Activated CD4-positive, alpha-beta memory T cell treated with anti-CD3 and anti-CD28 coated beads, Interleukin-2, amount 10 ng/mL, durations not matched to agents 7 days and 5 days (primary cell): ENCODE results near the gene IL17B. TPM values are rescaled to one million over a fixed set of nuclear protein-coding genes. Genes with fewer than 3 reads are reported as not detected.
"Not testable (repeated sequence)": the region's sequence is repeated elsewhere in the genome, so short reads cannot be mapped to it uniquely, and the experiment has no call there.

Experiments
- CTCF ChIA-PET: fragments of 350-600 bp; sonication (Branson Sonifier 250); formaldehyde crosslinking; loops from one replicate; lab custom pipeline; 2021; ENCODE audit warnings: antibody characterized with exemption, inconsistent platforms; lab: Charles Lee
- POLR2A ChIA-PET: fragments of 350-600 bp; sonication (Branson Sonifier 250); formaldehyde crosslinking; loops from one replicate; lab custom pipeline; 2021; ENCODE audit warnings: antibody characterized with exemption; lab: Charles Lee
- DNase-seq: peaks from one replicate; pipeline ENCODE4 v3.0.0-alpha.2; 2020
- H3K27ac Mint-ChIP-seq: one replicate; pipeline ENCODE4 v1.8.0; 2021; ENCODE audit warnings: mild to moderate bottlenecking, mixed read lengths
- H3K27me3 Mint-ChIP-seq: one replicate; pipeline ENCODE4 v1.8.0; 2021; ENCODE audit warnings: mixed read lengths
- H3K36me3 Mint-ChIP-seq: one replicate; pipeline ENCODE4 v1.8.0; 2021; ENCODE audit warnings: low read depth, mixed read lengths
- H3K4me1 Mint-ChIP-seq: one replicate; pipeline ENCODE4 v1.8.0; 2021; ENCODE audit warnings: mixed read lengths
- H3K4me3 Mint-ChIP-seq: one replicate; pipeline ENCODE4 v1.8.0; 2021; ENCODE audit warnings: mild to moderate bottlenecking, mixed read lengths
- H3K9me3 Mint-ChIP-seq: one replicate; pipeline ENCODE4 v1.8.0; 2021; ENCODE audit warnings: mixed read lengths
- total RNA-seq, 2 experiments: library from RNA; stranded (reverse); gene quantifications; one replicate each; pipeline ENCODE4 v1.2.3, GENCODE V29; 2021

Gene IL17B
- total RNA-seq, 2 experiments from 2014 or later = not detected

DNA sequence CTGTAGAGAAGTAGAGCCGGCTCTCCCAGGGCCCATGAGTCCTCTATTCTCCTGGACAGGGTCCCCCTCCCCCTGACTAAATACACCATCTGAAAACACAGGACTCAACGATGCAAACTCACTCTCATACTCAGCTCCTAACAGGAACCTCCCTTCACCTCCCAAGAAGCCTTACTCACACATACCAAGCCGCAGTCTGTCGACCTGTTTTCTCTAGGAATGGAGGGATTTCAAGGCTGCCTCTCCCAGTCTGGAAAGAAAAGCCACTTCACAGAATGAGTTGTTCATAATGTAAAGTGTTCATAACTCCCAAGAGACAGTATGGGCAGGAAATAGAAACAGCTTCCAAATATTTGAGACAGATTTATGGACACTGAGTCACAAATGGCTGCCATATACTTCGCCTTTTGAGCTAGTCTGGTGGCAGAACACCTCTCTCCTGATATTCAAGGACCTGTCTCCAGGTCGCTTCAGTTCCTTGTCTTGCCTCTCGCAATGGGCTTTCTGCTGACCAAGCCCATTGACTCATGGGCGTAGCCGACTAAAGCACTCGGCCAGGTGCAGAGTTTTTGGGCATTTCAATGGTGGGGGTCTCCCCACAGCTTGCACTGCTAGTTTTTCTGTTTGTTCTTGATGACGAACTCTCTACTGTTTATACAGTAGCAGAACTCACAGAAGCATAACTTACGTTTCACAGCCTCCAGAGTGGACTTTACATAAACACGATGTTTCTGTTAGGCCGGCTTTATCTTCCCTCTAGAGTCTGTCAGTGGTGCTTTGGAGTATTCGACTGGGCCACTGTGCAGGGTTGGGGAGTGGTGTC is 25.0 kb upstream of the IL17B start:
- H3K27ac Mint-ChIP-seq = no peak overlapping the region

DNA sequence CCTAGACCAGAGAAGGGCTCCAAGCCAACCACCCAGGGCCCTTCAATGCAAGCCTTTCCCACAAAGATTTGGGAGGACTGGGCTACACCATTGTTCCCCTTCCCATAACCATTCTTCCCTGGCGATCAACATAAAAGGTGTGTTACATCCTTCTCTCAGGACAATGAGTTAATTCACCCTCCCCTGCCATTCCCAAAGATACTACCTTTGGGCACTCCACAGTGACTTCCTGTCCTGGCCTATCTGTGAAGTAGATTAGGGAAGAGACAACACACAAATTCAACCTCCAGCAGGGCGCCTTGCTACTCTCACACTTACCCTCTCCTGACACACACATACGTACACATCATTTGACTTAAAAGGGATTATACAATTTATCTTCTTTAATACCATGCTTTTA is 23.2 kb upstream of the IL17B start:
- Mint-ChIP-seq H3K4me3 (no peak overlapping the region), H3K9me3 (no peaks in the 10 kb centered on the region), H3K4me1 (no peaks in the 10 kb centered on the region), H3K27me3 (peaks cover 7% of the 10 kb centered on the region), H3K36me3 (no peaks in the 10 kb centered on the region), H3K27ac (no peak overlapping the region)
- ChIA-PET POLR2A (no interaction called here), CTCF (no interaction called here)
- no peak for DNase-seq

More for the DNA sequence above, 25.0 kb upstream of the IL17B start:
- no peaks in the 10 kb centered on the region for H3K36me3 Mint-ChIP-seq
- ChIA-PET CTCF (no interaction called here), POLR2A (no interaction called here)
- H3K27me3 Mint-ChIP-seq = peaks cover 7% of the 10 kb centered on the region
- DNase-seq = no peak
- H3K4me3 Mint-ChIP-seq = no peak overlapping the region
- no peaks in the 10 kb centered on the region for H3K9me3 Mint-ChIP-seq
- no peaks in the 10 kb centered on the region for H3K4me1 Mint-ChIP-seq

DNA sequence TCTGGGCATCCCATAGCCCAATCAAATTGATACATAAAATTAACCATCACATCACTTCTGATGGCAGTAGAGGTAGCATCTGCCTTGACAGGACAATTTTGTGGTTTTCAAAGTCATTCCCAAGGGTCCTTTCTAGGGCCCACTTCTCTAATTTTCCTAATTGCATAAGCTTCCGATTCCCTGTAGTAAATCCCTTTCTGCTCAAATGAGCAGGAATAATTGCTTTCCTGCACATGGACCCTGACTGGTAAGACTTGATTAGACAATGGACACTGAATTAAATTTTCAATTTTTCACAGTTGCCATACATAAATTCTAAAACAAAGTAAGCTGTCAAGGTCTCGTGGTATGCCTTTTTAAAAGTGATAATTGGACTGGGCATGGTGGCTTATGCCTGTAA is 22.0 kb upstream of the IL17B start:
- ChIA-PET CTCF (no interaction called here), POLR2A (no interaction called here)
- Mint-ChIP-seq H3K9me3 (no peaks in the 10 kb centered on the region), H3K4me3 (no peak overlapping the region), H3K36me3 (no peaks in the 10 kb centered on the region), H3K4me1 (no peaks in the 10 kb centered on the region), H3K27me3 (peaks cover 10% of the 10 kb centered on the region), H3K27ac (no peak overlapping the region)
- no peak for DNase-seq

DNA sequence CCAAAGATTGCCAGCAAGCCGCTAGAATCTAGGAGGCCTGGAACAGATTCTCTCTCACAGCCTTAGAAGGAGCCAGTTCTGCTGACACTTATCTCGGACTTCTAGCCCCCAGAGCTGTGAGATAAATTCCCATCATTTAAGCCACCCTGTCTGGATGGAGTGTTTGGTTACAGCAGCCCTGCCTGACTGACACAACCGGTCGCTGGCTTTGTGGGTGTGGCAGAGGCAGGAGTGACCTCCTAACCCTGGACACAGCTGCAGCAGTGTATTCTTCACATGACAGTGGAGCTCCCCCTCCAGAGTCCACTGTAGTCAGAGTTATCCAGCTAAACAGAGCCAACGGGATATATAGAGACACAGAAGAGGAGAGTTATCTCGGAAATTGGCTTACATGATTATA is 21.2 kb upstream of the IL17B start:
- POLR2A ChIA-PET = no interaction called here
- no peak overlapping the region for H3K27ac Mint-ChIP-seq

DNA sequence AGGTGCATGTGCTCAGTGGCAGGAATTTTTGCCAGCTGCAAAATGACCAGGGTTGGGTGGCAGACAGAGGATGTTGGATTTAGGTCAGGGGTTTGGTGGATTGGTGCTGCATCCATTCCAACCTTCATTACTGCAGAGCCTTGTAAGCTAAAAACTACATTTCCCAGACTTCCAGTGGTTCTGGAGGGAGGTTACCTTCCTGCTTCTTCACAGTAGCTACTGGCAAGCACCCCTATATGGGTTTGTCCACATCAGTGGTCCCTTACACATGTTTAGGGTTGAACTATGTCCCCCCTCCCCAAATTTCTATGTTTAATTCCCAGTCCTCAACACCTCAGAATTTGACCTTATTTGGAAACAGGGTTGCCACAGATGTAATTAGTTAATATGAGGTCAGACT is 20.7 kb upstream of the IL17B start:
- no peaks in the 10 kb centered on the region for H3K4me1 Mint-ChIP-seq
- no peaks in the 10 kb centered on the region for H3K36me3 Mint-ChIP-seq

More for the DNA sequence above, 21.2 kb upstream of the IL17B start:
- no peaks in the 10 kb centered on the region for H3K4me1 Mint-ChIP-seq
- no peak overlapping the region for H3K4me3 Mint-ChIP-seq
- no peak for DNase-seq
- no peaks in the 10 kb centered on the region for H3K9me3 Mint-ChIP-seq
- H3K36me3 Mint-ChIP-seq = no peaks in the 10 kb centered on the region
- peaks cover 10% of the 10 kb centered on the region for H3K27me3 Mint-ChIP-seq
- CTCF ChIA-PET = no interaction called here

DNA sequence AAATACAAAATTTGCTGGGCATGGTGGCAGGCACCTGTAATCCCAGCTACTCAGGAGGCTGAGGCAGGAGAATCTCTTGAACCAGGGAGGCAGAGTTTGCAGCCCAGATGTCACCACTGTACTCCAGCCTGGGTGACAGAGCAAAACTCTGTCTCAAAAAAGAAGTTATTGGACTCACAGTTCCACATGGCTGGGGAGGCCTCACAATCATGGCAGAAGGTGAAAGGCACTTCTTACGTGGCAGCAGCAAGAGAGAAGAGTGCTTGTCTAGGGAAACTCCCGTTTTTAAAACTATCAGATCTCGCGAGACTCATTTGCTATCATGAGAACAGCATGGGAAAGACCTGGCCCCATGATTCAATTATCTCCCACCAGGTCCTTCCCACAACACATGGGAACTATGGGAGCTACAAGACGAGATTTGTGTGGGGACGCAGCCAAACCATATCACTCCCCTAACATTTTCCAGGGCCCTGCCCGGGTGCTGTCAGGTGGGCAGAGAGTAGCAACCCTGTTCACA is 19.7 kb upstream of the IL17B start:
- not testable (repeated sequence) for H3K4me3 Mint-ChIP-seq, DNase-seq, H3K27me3 Mint-ChIP-seq, H3K36me3 Mint-ChIP-seq, H3K27ac Mint-ChIP-seq, H3K4me1 Mint-ChIP-seq, H3K9me3 Mint-ChIP-seq
- POLR2A ChIA-PET = interaction anchor here (1.3 to 1.4 kb wide), 2 partner anchors 11 to 30 kb away, joined by 3 to 4 read pairs; no protein-coding TSS in a partner anchor
- CTCF ChIA-PET = interaction anchor here (1.0 to 1.1 kb wide), 2 partner anchors 31 to 36 kb away, joined by 3 to 4 read pairs; no protein-coding TSS in a partner anchor

More for the DNA sequence above, 20.7 kb upstream of the IL17B start:
- POLR2A ChIA-PET = interaction anchor here (1.3 kb wide), 1 partner anchor 29 kb away, joined by 3 read pairs; no protein-coding TSS in a partner anchor
- H3K9me3 Mint-ChIP-seq = no peaks in the 10 kb centered on the region
- H3K27ac Mint-ChIP-seq = no peak overlapping the region
- DNase-seq = no peak
- CTCF ChIA-PET = no interaction called here
- peaks cover 10% of the 10 kb centered on the region for H3K27me3 Mint-ChIP-seq
- no peak overlapping the region for H3K4me3 Mint-ChIP-seq

DNA sequence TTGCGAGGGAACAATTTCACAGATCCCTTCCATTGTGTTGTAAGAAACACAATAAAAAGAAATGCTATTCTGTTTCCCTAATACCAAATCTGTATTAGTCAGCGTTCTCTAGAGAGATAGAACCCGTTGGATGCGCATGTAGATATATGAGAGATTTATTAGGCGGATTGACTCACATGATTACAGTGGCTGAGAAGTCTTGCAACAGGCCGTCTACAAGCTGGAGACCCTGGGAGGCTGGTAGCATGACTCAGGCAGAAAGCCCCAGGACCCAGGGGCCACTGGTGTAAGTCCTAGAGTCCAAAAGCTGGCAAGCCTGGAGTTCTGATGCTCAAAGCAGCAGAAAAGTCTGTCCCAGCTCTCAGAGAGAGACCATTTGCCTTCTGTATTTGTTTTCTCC is 18.4 kb upstream of the IL17B start:
- Mint-ChIP-seq H3K4me3 (no peak overlapping the region), H3K27me3 (peaks cover 10% of the 10 kb centered on the region), H3K4me1 (no peaks in the 10 kb centered on the region), H3K9me3 (no peaks in the 10 kb centered on the region), H3K27ac (no peak overlapping the region), H3K36me3 (no peaks in the 10 kb centered on the region)
- POLR2A ChIA-PET = interaction anchor here (1.4 kb wide), 1 partner anchor 12 kb away, joined by 4 read pairs; no protein-coding TSS in a partner anchor
- CTCF ChIA-PET = no interaction called here
- no peak for DNase-seq

DNA sequence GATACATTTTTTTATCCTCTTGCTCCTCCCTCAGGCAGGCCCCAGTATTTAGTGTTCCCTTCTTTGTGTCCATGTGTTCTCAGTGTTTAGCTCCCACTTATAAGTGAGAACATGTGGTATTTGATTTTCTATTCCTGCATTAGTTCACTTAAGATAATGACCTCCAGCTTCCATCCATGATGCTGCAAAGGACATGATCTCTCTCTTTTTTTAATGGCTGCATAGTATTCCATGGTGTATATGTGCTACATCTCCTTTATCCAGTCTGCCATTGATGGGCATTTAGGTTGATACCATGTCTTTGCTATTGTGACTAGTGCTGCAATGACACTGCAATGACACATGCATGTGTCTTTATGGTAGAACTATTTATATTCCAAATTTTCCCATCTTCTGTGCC is 15.9 kb upstream of the IL17B start:
- H3K36me3 Mint-ChIP-seq, H3K27ac Mint-ChIP-seq, H3K4me1 Mint-ChIP-seq, DNase-seq, POLR2A ChIA-PET, CTCF ChIA-PET, H3K4me3 Mint-ChIP-seq, H3K27me3 Mint-ChIP-seq, H3K9me3 Mint-ChIP-seq: not testable (repeated sequence)

DNA sequence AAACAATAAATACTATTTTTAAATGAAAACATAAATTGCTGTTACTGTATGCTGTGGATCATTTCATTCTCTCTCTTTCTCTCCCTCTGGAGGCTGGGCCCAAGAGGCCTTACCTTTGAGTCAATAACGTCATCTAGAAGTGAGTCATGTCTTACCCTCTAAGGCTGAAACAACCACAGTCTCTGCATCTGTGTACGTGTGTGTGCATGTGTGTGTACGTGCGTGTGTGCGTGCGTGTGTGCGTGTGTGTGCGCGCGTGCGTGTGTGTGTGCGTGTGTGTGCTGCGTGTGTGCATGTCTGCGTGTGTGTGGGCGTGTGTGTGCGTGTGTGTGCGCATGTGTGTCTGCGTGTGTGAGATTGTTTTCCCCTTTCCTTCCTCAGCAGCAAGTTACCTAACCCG is 13.6 kb upstream of the IL17B start:
- Mint-ChIP-seq H3K4me1 (peaks cover 2% of the 10 kb centered on the region), H3K36me3 (no peaks in the 10 kb centered on the region), H3K27me3 (peaks cover 9% of the 10 kb centered on the region), H3K9me3 (no peaks in the 10 kb centered on the region), H3K27ac (no peak overlapping the region), H3K4me3 (no peak overlapping the region)
- ChIA-PET POLR2A (no interaction called here), CTCF (no interaction called here)
- no peak for DNase-seq

DNA sequence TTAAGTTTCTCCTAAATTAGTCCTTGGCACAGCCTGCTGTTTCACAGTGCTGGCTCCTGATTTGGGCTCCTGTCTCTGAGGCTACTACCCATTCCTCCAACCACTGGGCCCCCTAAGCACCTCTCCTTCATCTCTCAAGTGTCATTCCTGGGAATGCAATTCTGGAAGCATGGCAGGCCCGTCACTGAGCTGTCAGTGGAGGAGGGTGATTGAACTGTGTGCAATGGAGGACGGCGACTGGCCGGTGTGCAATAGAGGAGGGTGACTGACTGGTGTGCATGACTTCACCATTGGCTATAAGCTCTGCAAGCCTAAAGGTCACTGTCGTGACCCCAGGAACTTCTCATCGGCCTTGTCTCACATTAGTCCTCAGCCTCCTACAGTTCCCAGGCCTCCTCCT is 12.4 kb upstream of the IL17B start:
- POLR2A ChIA-PET = no interaction called here

DNA sequence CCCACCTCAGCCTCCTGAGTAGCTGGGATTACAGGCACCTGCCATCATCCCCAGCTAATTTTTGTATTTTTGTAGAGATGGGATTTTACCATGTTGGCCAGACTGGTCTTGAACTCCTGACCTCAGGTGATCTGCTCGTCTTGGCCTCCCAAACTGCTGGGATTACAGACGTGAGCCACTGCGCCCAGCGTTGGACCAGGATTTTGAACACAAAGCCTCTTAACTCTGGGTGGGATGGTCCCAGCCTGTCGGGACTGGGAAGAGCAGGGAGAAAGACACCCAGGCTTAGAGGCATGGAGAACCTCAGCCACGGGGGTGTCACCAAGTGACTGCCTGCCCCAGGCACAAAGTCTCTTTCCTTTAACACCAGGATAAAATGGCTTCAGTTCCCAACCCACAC is 12.0 kb upstream of the IL17B start:
- H3K27ac Mint-ChIP-seq, DNase-seq, H3K9me3 Mint-ChIP-seq, H3K4me1 Mint-ChIP-seq, H3K36me3 Mint-ChIP-seq, H3K27me3 Mint-ChIP-seq, H3K4me3 Mint-ChIP-seq, POLR2A ChIA-PET: not testable (repeated sequence)
- CTCF ChIA-PET = interaction anchor here (1.0 to 1.8 kb wide), 4 partner anchors 9 to 174 kb away, joined by 3 to 6 read pairs (median 3); partner anchors contain the start of gene PCYOX1L

More for the DNA sequence above, 12.4 kb upstream of the IL17B start:
- peaks cover 2% of the 10 kb centered on the region for H3K4me1 Mint-ChIP-seq
- CTCF ChIA-PET = interaction anchor here (1.0 to 1.8 kb wide), 2 partner anchors 19 to 174 kb away, joined by 3 to 6 read pairs; no protein-coding TSS in a partner anchor
- DNase-seq = no peak
- no peaks in the 10 kb centered on the region for H3K36me3 Mint-ChIP-seq
- no peak overlapping the region for H3K4me3 Mint-ChIP-seq
- H3K9me3 Mint-ChIP-seq = no peaks in the 10 kb centered on the region
- H3K27ac Mint-ChIP-seq = no peak overlapping the region
- peaks cover 6% of the 10 kb centered on the region for H3K27me3 Mint-ChIP-seq

DNA sequence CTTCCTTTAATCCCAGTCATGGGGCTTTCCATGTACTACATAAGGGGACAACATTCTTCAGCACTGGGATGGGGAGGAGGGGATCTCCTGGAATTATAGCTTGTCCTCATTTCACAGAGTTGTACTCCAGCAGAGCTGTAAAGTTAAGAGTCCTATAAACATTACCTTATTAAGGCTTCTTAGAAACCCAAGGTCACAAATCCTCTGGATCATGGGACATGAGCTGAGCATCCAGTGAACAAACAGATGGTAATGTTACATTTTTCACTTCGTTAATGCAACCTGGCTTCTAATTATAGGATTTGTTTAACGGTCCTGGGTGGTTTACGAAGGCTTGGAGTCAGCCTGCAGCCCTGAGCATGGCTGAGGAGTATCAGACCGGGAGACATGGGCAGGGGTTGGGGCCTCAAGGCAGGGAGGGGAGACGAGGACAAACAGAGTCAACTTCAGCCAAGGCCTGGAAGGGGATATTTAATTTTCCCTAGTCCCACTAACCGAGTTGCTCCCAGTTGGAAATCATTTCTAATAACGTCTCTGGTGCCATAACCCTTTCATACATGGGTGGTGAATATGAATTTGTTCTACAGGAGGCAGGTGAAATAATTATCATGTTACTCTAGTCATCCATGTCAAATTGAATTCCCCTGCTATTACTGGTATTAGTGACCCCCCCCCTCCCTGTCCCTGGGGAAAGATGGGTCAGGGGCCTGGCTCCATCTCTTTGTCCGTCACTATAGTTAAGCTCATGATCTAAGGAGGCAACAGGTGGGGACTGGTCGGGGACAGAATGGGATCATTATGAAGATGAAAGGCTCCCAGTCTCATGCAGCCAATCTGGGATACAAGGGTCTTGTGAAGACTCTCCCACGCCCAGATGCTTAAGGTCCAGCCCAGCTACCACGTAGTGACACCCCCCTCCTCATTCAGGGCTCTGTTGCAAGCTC is 10.7 kb upstream of the IL17B start:
- Mint-ChIP-seq H3K4me1 (peaks cover 2% of the 10 kb centered on the region), H3K27ac (no peak overlapping the region), H3K36me3 (no peaks in the 10 kb centered on the region), H3K9me3 (no peaks in the 10 kb centered on the region), H3K27me3 (peaks cover 6% of the 10 kb centered on the region), H3K4me3 (no peak overlapping the region)
- no peak for DNase-seq
- ChIA-PET CTCF (interaction anchor here (0.8 to 1.8 kb wide), 6 partner anchors 7 to 75 kb away, joined by 3 to 6 read pairs (median 3); partner anchors contain the start of gene PCYOX1L), POLR2A (no interaction called here)
